Adrenal gland (tissue), 12 donors: ENCODE data around the gene NLRC5. TPM values are rescaled to one million over a fixed set of nuclear protein-coding genes. Genes with fewer than 3 reads are reported as not detected.

Source experiments
- DNase-seq, 7 donors: peaks; one replicate each; pipeline ENCODE4 v3.0.0-alpha.2; 2019 to 2020
- H3K27ac ChIP-seq, 5 donors: fragments of 200-600 bp; sonication (generic) in 4 of 5; 1 replicate in 3 of 5; 2 replicates in 2 of 5; pipeline versions ENCODE4 v1.5.1 to v1.8.0; 2016 to 2020; ENCODE audit warnings: mild to moderate bottlenecking in 1 of 5
- H3K27me3 ChIP-seq: fragments of 200-600 bp; 2 replicates; pipeline ENCODE4 v1.8.0; 2021
- H3K36me3 ChIP-seq, 2 donors: fragments of 200-600 bp; replicated peaks in 1 of 2; 1 replicate in 1 of 2; 2 replicates in 1 of 2; pipeline versions ENCODE4 v1.5.1 to v1.8.0; 2018 to 2022
- H3K4me1 ChIP-seq, 2 donors: fragments of 200-600 bp; replicated peaks in 1 of 2; 1 replicate in 1 of 2; 2 replicates in 1 of 2; pipeline versions ENCODE4 v1.5.1 to v1.8.0; 2018 to 2021
- H3K4me3 ChIP-seq, 4 donors: fragments of 200-600 bp; sonication (generic) in 3 of 4; one replicate each; pipeline ENCODE4 v1.5.1; 2016 to 2018
- H3K9me3 ChIP-seq, 3 donors: fragments of 200-600 bp; sonication (generic) in 1 of 3; replicated peaks in 1 of 3; 1 replicate in 2 of 3; 2 replicates in 1 of 3; pipeline versions ENCODE4 v1.5.1 to v1.8.0; 2016 to 2021
- POLR2A ChIP-seq, 2 donors: fragments of 450-650 bp; IDR thresholded peaks; one replicate each; pipeline ENCODE4 v1.6.1; 2017; ENCODE audit warnings: antibody characterized with exemption in 2 of 2, mild to moderate bottlenecking in 2 of 2, moderate library complexity in 1 of 2
- WGBS, 4 donors: extraction: QIAGEN DNeasy Blood & Tissue Kit in 2 of 4; methylation state at CpG; one replicate each; pipeline versions ENCODE4 v1.1.5 to v1.1.7; 2013 to 2017; 5-methylcytosine and 5-hydroxymethylcytosine counted together
- intact Hi-C, 2 donors: fragments of 100-400 bp; cut with DNase I; formaldehyde crosslinking; loops; one replicate each; pipeline versions ENCODE4 v1.14.1 to v1.15.0; 2022 to 2023
- polyA plus RNA-seq, 3 donors: library from polyadenylated mRNA; stranded (reverse); fragments of 200-250 nt in 2 of 3; fragments of 350-450 nt in 1 of 3; fragmentation: Illumina TruSeq in 1 of 3; extraction: RNeasy Lipid Tissue Mini Kit (QIAGEN cat#74804) in 1 of 3; gene quantifications; one replicate each; pipeline ENCODE4 v1.2.3, GENCODE V29; 2013 to 2014
- total RNA-seq, 9 donors: library from RNA; depleted of rRNA in 4 of 9; stranded (reverse); fragments of >200 nt in 4 of 9; fragments of 120-200 nt in 1 of 9; fragmentation: NEBNext Ultra II Directional in 1 of 9; extraction: Animal tissue kit (Norgen Biotek cat#: 25700) in 1 of 9; gene quantifications; one replicate each; pipeline versions ENCODE4 v1.1.0 to v1.2.4, GENCODE V29; 2013 to 2023
- TF ChIP-seq, protein P1 (sequence below), 6 experiments: fragments of 450-650 bp in 4 of 6; fragments of 200-600 bp in 2 of 6; sonication (generic) in 1 of 6; IDR thresholded peaks; 1 replicate in 5 of 6; 2 replicates in 1 of 6; pipeline versions ENCODE4 v1.5.1 to v1.8.0; 2016 to 2021; ENCODE audit warnings: antibody characterized with exemption in 6 of 6, mild to moderate bottlenecking in 2 of 6, moderate library complexity in 1 of 6
- donor health status: healthy with polysubstance abuse.
- donor health status: Bipolar disorder and iron deficiency.
- donor health status: DM: yes; HTN: yes; CAD: no.
- donor health status: DM: no; HTN: no; CAD: no.
- donor health status: DM: no; HTN: no; CAD: no.
- donor health status: DM: yes; HTN: yes; CAD: no.

NLRC5 gene
- total and polyA plus RNA-seq, 12 donors, result 6.0 to 89.0 (median 26.6) TPM

DNA sequence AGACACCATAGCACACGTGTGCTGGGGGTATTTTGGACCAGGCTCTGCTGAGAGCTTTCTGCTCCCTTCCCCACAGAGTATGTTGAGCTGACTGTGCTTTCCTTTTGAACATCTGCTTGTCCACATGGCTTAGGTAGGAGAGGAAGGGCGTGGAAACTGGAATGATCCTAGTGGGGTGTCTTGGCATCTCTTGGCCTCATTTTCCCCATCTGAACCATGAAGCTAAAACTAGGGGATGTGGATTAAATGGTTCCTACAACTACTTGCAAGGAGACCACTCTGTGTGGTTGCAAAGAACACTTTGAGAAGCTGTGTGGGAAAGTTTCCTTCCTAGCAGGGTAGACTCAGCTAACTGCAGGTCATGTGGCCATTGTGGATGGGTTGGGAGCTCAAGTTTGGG lies 6.7 kb upstream of the NLRC5 start:
- H3K9me3 ChIP-seq, result no peaks in the 10 kb centered on the region
- H3K27me3 ChIP-seq, result no peaks in the 10 kb centered on the region
- 77 to 90% (median 80%) methylated on average over 2 of the region's 2 CpGs for WGBS, 4 donors
- intact Hi-C loops, result no loop called here
- peaks cover 8 to 19% of the 10 kb centered on the region in 2 donors for H3K4me1 ChIP-seq
- DNase-seq, result no peak
- no peaks in the 10 kb centered on the region for H3K36me3 ChIP-seq
- H3K27ac ChIP-seq, result no peak overlapping the region
- no peak for TF ChIP-seq POLR2A (IDR thresholded peaks at IDR 0.05)
- TF ChIP-seq, protein P1, sequence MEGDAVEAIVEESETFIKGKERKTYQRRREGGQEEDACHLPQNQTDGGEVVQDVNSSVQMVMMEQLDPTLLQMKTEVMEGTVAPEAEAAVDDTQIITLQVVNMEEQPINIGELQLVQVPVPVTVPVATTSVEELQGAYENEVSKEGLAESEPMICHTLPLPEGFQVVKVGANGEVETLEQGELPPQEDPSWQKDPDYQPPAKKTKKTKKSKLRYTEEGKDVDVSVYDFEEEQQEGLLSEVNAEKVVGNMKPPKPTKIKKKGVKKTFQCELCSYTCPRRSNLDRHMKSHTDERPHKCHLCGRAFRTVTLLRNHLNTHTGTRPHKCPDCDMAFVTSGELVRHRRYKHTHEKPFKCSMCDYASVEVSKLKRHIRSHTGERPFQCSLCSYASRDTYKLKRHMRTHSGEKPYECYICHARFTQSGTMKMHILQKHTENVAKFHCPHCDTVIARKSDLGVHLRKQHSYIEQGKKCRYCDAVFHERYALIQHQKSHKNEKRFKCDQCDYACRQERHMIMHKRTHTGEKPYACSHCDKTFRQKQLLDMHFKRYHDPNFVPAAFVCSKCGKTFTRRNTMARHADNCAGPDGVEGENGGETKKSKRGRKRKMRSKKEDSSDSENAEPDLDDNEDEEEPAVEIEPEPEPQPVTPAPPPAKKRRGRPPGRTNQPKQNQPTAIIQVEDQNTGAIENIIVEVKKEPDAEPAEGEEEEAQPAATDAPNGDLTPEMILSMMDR (IDR thresholded peaks at IDR 0.05), result no peak
- no peak overlapping the region for H3K4me3 ChIP-seq

DNA sequence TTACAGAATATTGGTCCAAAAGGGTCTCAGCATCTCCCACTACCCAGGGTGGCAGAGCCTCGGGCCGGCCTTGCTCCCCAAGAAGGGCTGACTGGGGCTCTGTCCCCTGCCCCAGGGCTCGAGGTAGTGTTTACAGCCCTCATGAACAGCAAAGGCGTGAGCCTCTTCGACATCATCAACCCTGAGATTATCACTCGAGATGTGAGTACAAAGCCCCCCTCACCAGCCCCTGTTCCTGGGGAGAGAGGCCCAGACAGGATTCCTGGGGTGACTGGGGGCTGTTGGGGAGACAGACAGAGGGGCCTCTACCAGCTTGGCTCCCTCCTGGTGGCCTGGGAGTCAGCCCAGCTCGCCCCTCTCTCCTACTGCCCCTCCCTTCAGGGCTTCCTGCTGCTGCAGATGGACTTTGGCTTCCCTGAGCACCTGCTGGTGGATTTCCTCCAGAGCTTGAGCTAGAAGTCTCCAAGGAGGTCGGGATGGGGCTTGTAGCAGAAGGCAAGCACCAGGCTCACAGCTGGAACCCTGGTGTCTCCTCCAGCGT lies 6.1 kb upstream of the NLRC5 start:
- Histone ChIP-seq H3K4me1 (peaks cover 8 to 22% of the 10 kb centered on the region in 2 donors), H3K27ac (no peak overlapping the region), H3K36me3 (no peaks in the 10 kb centered on the region), H3K4me3 (no peak overlapping the region), H3K9me3 (no peaks in the 10 kb centered on the region), H3K27me3 (no peaks in the 10 kb centered on the region)
- intact Hi-C loops, result no loop called here
- WGBS, 4 donors, result 77 to 91% (median 86%) methylated on average over 8 to 9 of the region's 9 CpGs
- TF ChIP-seq, protein P1 (IDR thresholded peaks at IDR 0.05), result no peak
- no peak for TF ChIP-seq POLR2A (IDR thresholded peaks at IDR 0.05)
- no peak for DNase-seq

DNA sequence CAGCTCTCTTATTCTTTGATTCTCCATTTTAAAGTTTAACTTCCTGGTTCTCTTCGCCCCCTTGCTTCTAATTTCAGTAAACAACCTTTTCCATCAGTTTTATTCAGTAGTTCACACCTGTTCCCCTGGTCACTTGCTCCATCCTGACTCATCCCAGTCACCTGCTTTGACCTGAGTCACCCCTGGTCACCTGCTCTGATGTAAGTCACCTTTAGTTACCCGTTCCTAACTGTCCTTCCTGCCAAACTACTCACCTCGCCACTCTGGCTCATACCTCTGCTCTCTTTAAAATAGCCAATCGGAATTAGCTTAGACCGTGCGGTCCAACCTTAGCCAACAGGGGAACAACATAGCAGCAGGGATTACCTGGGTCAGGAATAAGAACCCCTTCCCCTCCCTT lies 4.7 kb upstream of the NLRC5 start:
- Histone ChIP-seq H3K27me3 (no peaks in the 10 kb centered on the region), H3K4me1 (peaks cover 16 to 30% of the 10 kb centered on the region in 2 donors), H3K36me3 (no peaks in the 10 kb centered on the region), H3K9me3 (no peaks in the 10 kb centered on the region), H3K4me3 (no peak overlapping the region), H3K27ac (peak overlapping the region in 2 of 5 donors; percentile 72 to 86)
- no peak for DNase-seq
- no peak for TF ChIP-seq POLR2A (IDR thresholded peaks at IDR 0.05)
- TF ChIP-seq, protein P1 (IDR thresholded peaks at IDR 0.05), result no peak
- intact Hi-C loops, result no loop called here
- 87 to 96% (median 94%) methylated on average over 6 of the region's 6 CpGs for WGBS, 4 donors

DNA sequence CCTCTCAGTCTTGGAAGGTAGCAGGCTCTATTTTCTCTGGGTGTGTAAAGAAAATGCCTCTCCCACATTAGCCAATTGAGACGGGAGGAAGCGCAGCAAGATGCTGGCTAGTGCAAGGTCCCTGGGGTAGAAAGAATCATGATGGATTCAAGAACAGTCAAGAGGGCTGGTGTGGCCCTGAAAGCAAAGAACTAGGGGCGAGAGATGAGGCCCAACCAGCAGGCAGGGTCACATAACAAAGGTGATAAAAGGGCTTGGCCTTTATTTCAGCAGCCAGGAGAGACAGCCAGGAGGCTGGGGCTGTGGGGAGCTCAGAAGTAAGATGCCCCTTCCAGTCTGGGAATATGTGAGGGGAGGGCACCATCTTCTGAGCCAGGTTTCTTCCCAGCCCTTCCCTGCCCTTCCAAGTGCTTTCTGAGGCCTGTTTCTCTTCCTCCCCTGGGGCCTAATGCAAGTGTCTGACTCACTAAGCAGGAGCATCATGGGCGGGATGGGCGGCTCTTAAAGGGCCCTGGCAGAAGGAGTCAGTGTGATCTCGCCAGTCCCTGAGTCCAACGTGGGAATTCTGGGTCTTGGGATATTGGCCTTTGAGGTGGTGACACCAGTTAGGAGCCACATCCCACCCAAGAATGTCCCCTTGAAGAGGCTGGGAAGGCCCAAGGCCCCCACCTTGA lies 3.9 kb upstream of the NLRC5 start:
- WGBS, 4 donors, result 45 to 52% (median 50%) methylated on average over 7 of the region's 7 CpGs
- intact Hi-C loops, result no loop called here

More for the DNA sequence above, 3.9 kb upstream of the NLRC5 start:
- H3K27ac ChIP-seq, result peak overlapping the region in 4 of 5 donors; percentile 19 to 86 (median 64)
- peaks cover 20 to 38% of the 10 kb centered on the region in 2 donors for H3K4me1 ChIP-seq
- H3K4me3 ChIP-seq, result no peak overlapping the region
- H3K36me3 ChIP-seq, result no peaks in the 10 kb centered on the region
- peak in 1 of 2 donors; percentile 48 for TF ChIP-seq POLR2A (IDR thresholded peaks at IDR 0.05)
- TF ChIP-seq, protein P1 (IDR thresholded peaks at IDR 0.05), result no peak
- H3K9me3 ChIP-seq, result no peaks in the 10 kb centered on the region
- DNase-seq, result peak; percentile 54 to 87 (median 82)
- no peaks in the 10 kb centered on the region for H3K27me3 ChIP-seq
